Prostate gland (tissue), 2 donors: ENCODE measurements around the gene DGCR8.

Experiments
- POLR2A ChIP-seq: fragments of 450-650 bp; IDR thresholded peaks from one replicate; pipeline ENCODE4 v1.6.1; 2016; ENCODE audit warnings: antibody characterized with exemption, mild to moderate bottlenecking
- POLR2AphosphoS5 ChIP-seq: sonication (generic); formaldehyde crosslinking; IDR thresholded peaks from one replicate; pipeline ENCODE4 v1.6.1; 2017; ENCODE audit warnings: antibody characterized with exemption
- TF ChIP-seq, protein P1 (sequence below), 4 experiments: fragments of 200-600 bp in 2 of 4; fragments of 450-650 bp in 2 of 4; sonication (generic) in 2 of 4; IDR thresholded peaks; 1 replicate in 3 of 4; 2 replicates in 1 of 4; pipeline ENCODE4 v1.5.1; 2016 to 2019; ENCODE audit warnings: antibody characterized with exemption in 4 of 4, mild to moderate bottlenecking in 2 of 4, moderate library complexity in 2 of 4

DNA sequence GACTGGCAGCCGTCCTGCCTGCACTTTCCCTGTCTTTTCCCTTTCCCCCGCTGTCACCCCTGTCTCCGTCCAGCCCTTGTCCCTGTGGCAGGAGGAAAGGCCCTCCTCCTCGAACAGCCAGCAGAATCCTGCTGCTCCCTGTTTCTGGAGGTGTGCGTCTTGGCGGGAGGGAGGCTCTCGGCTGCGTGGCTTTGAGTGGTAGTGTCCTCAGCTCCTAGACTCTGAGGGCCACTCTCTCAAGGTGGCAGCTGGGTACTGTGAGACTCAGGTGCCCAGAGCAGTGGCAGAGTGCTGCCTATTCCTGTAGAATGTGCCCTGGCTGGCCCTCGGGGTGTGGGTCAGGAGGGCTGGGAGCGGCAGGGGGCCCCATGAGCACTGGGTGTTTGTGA is 26.8 kb downstream of the DGCR8 start:
- TF ChIP-seq POLR2AphosphoS5 (no peak), POLR2A (no peak)
- TF ChIP-seq, protein P1, sequence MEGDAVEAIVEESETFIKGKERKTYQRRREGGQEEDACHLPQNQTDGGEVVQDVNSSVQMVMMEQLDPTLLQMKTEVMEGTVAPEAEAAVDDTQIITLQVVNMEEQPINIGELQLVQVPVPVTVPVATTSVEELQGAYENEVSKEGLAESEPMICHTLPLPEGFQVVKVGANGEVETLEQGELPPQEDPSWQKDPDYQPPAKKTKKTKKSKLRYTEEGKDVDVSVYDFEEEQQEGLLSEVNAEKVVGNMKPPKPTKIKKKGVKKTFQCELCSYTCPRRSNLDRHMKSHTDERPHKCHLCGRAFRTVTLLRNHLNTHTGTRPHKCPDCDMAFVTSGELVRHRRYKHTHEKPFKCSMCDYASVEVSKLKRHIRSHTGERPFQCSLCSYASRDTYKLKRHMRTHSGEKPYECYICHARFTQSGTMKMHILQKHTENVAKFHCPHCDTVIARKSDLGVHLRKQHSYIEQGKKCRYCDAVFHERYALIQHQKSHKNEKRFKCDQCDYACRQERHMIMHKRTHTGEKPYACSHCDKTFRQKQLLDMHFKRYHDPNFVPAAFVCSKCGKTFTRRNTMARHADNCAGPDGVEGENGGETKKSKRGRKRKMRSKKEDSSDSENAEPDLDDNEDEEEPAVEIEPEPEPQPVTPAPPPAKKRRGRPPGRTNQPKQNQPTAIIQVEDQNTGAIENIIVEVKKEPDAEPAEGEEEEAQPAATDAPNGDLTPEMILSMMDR (IDR thresholded peaks at IDR 0.05) = no peak
